Measurements from ENCODE around the gene C2orf74.

DNA sequence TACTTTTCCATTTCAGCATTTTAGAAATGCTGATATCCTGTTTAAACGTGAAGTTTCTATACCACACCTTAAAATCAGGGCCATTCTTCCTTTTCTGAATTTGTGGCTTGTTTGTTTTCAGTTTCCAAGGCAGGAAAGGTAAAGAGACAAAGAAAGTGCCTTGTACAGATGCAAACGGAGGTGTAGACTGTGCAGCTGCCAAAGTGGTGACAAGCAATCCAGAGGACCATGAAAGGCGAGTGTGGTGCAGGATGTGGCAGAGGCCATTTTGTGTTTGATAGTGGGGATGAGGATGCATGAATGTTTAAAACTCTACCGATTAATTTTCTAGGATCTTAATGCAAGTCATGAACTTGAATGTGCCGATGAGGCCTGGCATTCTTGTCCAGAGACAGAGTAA is 733 bp downstream of the C2orf74 start:
- TF ChIP-seq, protein P1, sequence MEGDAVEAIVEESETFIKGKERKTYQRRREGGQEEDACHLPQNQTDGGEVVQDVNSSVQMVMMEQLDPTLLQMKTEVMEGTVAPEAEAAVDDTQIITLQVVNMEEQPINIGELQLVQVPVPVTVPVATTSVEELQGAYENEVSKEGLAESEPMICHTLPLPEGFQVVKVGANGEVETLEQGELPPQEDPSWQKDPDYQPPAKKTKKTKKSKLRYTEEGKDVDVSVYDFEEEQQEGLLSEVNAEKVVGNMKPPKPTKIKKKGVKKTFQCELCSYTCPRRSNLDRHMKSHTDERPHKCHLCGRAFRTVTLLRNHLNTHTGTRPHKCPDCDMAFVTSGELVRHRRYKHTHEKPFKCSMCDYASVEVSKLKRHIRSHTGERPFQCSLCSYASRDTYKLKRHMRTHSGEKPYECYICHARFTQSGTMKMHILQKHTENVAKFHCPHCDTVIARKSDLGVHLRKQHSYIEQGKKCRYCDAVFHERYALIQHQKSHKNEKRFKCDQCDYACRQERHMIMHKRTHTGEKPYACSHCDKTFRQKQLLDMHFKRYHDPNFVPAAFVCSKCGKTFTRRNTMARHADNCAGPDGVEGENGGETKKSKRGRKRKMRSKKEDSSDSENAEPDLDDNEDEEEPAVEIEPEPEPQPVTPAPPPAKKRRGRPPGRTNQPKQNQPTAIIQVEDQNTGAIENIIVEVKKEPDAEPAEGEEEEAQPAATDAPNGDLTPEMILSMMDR (optimal IDR thresholded peaks at IDR 0.05 in 1 of 3, IDR thresholded peaks at IDR 0.05 in 1 of 3, conservative IDR thresholded peaks at IDR 0.05 in 1 of 3; ENCODE audit: extremely low read depth in 1 of 3, insufficient read depth in 2 of 3, low read length in 3 of 3) = no peak
- no peak for TF ChIP-seq EZH2 (IDR thresholded peaks at IDR 0.05; ENCODE audit: low read length)
